CD4-positive, alpha-beta T cell (primary cell): ENCODE results near the gene MYORG. TPM values are rescaled to one million over a fixed set of nuclear protein-coding genes. Genes with fewer than 3 reads are reported as not detected.

Experiments used
- ATAC-seq: fragments of 200-7000 bp; cut with Tn5 transposase; one replicate; pipeline ENCODE4 v1.10.0; 2022; ENCODE audit warnings: mild to moderate bottlenecking; ENCODE audit not compliant: poor library complexity
- CTCF ChIA-PET: fragments of 350-600 bp; sonication (Branson Sonifier 250); formaldehyde crosslinking; loops from one replicate; lab custom pipeline; 2021; ENCODE audit warnings: antibody characterized with exemption, inconsistent platforms; lab: Charles Lee
- POLR2A ChIA-PET: fragments of 350-600 bp; sonication (Branson Sonifier 250); formaldehyde crosslinking; loops from one replicate; lab custom pipeline; 2021; ENCODE audit warnings: antibody characterized with exemption, inconsistent platforms; lab: Charles Lee
- DNase-seq, 14 experiments: peaks; one replicate each; pipeline ENCODE4 v3.0.0-alpha.2; 2013 to 2020; ENCODE audit warnings: mixed read lengths in 2 of 14
- H3K27ac ChIP-seq, 2 donors: one replicate each; pipeline versions ENCODE4 v1.5.1 to v1.7.0; 2013; ENCODE audit warnings: low read length in 2 of 2, low read depth in 1 of 2, mild to moderate bottlenecking in 1 of 2
- H3K27me3 ChIP-seq, 2 experiments: 1 replicate in 1 of 2; 2 replicates in 1 of 2; pipeline versions ENCODE4 v1.6.1 to v1.7.0; 2013; ENCODE audit warnings: low read length in 2 of 2, control low read depth in 1 of 2, mild to moderate bottlenecking in 1 of 2, moderate library complexity in 1 of 2; ENCODE audit not compliant: insufficient read depth in 2 of 2, control insufficient read depth in 1 of 2
- H3K36me3 ChIP-seq: one replicate; pipeline ENCODE4 v1.6.1; 2013; ENCODE audit warnings: low read length, control low read depth; ENCODE audit not compliant: insufficient read depth
- H3K4me1 ChIP-seq: one replicate; pipeline ENCODE4 v1.6.1; 2013; ENCODE audit warnings: low read length, control low read depth; ENCODE audit not compliant: insufficient read depth
- H3K4me3 ChIP-seq: one replicate; pipeline ENCODE4 v1.5.1; 2013; ENCODE audit warnings: mild to moderate bottlenecking, low read length, moderate library complexity
- H3K9me3 ChIP-seq, 2 experiments: 1 replicate in 1 of 2; 2 replicates in 1 of 2; pipeline versions ENCODE4 v1.6.1 to v1.7.0; 2013; ENCODE audit warnings: low read length in 2 of 2, mild to moderate bottlenecking in 2 of 2, control low read depth in 1 of 2, moderate library complexity in 1 of 2; ENCODE audit not compliant: control insufficient read depth in 1 of 2, insufficient read depth in 1 of 2
- H3K27ac Mint-ChIP-seq: one replicate; pipeline ENCODE4 v1.8.0; 2020; ENCODE audit warnings: mixed read lengths
- H3K27me3 Mint-ChIP-seq: one replicate; pipeline ENCODE4 v1.8.0; 2021; ENCODE audit warnings: mixed read lengths
- H3K36me3 Mint-ChIP-seq: one replicate; pipeline ENCODE4 v1.8.0; 2021; ENCODE audit warnings: low read depth, mixed read lengths
- H3K4me1 Mint-ChIP-seq: one replicate; pipeline ENCODE4 v1.8.0; 2021; ENCODE audit warnings: low read depth, mixed read lengths
- H3K4me3 Mint-ChIP-seq: one replicate; pipeline ENCODE4 v1.8.0; 2020; ENCODE audit warnings: mild to moderate bottlenecking, mixed read lengths
- H3K9me3 Mint-ChIP-seq: one replicate; pipeline ENCODE4 v1.8.0; 2020; ENCODE audit warnings: mixed read lengths
- CTCF ChIP-seq: fragments of 200-600 bp; IDR thresholded peaks from one replicate; pipeline ENCODE4 v1.8.0; 2022; ENCODE audit warnings: antibody characterized with exemption, mild to moderate bottlenecking
- intact Hi-C, 2 experiments: fragments of 100-400 bp; cut with DNase I in 1 of 2; cut with micrococcal nuclease in 1 of 2; formaldehyde crosslinking; loops; one replicate each; pipeline versions ENCODE4 v1.15.1 to v1.9.0; 2023 to 2025; cut with DNase I, micrococcal nuclease
- total RNA-seq, 174 experiments: library from RNA in 2 of 174; stranded (reverse) in 2 of 174; gene quantifications; one replicate each; pipeline ENCODE4 v1.2.3 and lab custom pipeline; 2021 to 2026

The MYORG gene
- total RNA-seq, 2 experiments from 2014 or later: 0.42 to 0.58 TPM

DNA sequence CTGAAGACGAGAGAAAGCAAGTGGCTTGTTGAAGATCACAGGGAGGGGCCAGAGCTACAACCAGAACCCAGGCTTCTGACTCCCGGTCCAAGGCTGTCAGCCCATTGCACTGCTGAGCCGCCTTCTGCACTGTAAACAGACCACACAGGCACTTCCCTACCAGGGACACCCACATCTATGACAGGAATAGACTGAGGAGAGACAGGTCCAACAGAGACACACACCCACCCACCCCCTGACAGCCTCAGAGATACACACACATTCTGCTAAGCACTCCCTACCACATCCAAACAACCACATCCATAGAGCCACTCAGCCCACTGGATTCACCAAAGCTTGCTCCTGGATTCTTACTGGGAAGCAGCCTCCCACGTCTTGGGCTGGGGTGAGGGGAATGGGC is 23.0 kb upstream of the MYORG start:
- ATAC-seq: no peak
- no peaks in the 10 kb centered on the region for H3K27me3 Mint-ChIP-seq
- no peaks in the 10 kb centered on the region for H3K9me3 Mint-ChIP-seq
- H3K36me3 Mint-ChIP-seq: peaks cover 34% of the 10 kb centered on the region
- H3K4me3 ChIP-seq: no peak overlapping the region
- intact Hi-C loops: no loop called here
- H3K4me3 Mint-ChIP-seq: no peak overlapping the region
- TF ChIP-seq CTCF: no peak
- ChIA-PET CTCF (no interaction called here), POLR2A (no interaction called here)
- H3K27me3 ChIP-seq: no peaks in the 10 kb centered on the region
- no peak for DNase-seq
- peaks cover 2% of the 10 kb centered on the region for H3K4me1 ChIP-seq
- peaks cover 22% of the 10 kb centered on the region for H3K36me3 ChIP-seq
- no peak overlapping the region for H3K27ac Mint-ChIP-seq
- H3K4me1 Mint-ChIP-seq: no peaks in the 10 kb centered on the region
- H3K27ac ChIP-seq: no peak overlapping the region
- no peaks in the 10 kb centered on the region for H3K9me3 ChIP-seq

DNA sequence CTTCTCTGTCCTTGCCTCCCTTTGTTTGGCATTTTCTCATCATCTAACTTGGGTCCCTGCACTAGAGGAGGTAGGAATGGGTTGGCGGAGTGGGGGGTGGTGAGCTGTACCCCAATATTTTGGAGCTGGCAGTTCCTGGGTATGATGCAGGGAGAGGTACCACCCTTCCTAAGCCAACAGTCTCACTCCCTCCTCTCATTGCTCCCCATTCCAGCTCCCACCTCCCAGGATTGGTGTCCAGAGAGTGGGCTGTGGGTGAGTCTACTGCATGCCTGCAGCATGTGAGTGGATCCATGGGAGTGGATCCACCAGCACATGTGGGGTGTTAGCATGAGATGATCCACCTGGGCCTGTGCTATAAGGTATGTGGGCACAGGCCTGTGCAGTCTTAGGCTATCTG is 22.2 kb upstream of the MYORG start:
- no peaks in the 10 kb centered on the region for H3K27me3 ChIP-seq
- no peak overlapping the region for H3K4me3 Mint-ChIP-seq
- H3K36me3 Mint-ChIP-seq: peaks cover 32% of the 10 kb centered on the region
- intact Hi-C loops: no loop called here
- no peak for DNase-seq
- ChIA-PET POLR2A (no interaction called here), CTCF (no interaction called here)
- H3K9me3 ChIP-seq: no peaks in the 10 kb centered on the region
- no peaks in the 10 kb centered on the region for H3K4me1 Mint-ChIP-seq
- no peaks in the 10 kb centered on the region for H3K9me3 Mint-ChIP-seq
- no peak for ATAC-seq
- H3K27ac Mint-ChIP-seq: no peak overlapping the region
- H3K36me3 ChIP-seq: peaks cover 22% of the 10 kb centered on the region
- no peak overlapping the region for H3K27ac ChIP-seq
- peaks cover 2% of the 10 kb centered on the region for H3K4me1 ChIP-seq
- no peaks in the 10 kb centered on the region for H3K27me3 Mint-ChIP-seq
- TF ChIP-seq CTCF: no peak
- no peak overlapping the region for H3K4me3 ChIP-seq

DNA sequence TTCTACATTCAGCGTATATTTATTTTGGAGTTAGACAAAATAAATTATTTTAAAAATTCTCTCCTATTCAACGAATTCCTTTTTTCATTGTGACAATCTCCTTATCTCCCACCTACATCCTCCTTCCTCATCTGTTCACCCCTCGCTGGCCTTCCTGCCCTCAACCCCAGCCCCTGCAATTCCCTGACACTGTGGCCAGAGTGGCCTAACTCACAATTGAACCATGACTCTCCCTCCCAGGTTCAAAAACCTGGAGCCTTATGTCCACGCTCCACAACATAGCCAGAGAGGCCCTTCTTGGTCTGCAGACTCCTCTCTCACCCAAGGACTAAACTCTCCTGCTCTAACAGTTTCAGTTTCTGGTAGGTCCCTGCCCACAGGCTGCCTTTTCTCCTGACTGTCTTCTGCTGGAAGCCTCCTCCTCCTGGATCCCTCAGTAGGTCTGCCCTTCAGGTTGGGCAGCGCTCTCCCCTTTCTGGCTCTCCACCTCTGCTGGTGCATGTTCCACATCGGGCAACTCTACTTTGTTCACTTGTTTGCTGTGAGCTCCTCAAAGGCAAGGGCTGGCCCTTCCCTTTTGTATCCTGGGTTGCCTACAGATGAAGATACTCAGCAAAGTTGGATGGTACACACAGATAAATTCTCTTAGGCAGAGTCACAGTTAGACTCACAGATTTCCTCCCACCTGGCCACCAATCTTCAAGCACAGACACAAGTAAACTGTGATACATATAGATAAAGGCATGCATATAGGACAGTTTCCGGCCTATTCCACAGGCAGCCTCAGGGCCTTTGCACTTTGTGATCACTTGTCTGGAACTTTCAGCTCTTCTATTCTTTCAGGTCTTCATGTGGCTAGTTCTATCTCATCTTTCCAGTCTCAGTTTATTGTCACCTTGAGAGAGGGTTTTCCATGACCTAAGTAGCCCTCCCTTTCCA is 19.8 kb upstream of the MYORG start:
- TF ChIP-seq CTCF: no peak
- POLR2A ChIA-PET: no interaction called here
- Mint-ChIP-seq H3K9me3 (no peaks in the 10 kb centered on the region), H3K4me1 (no peaks in the 10 kb centered on the region), H3K36me3 (peaks cover 23% of the 10 kb centered on the region), H3K27me3 (no peaks in the 10 kb centered on the region), H3K4me3 (no peak overlapping the region), H3K27ac (no peak overlapping the region)
- H3K27ac ChIP-seq: no peak overlapping the region
- no peaks in the 10 kb centered on the region for H3K27me3 ChIP-seq
- H3K4me3 ChIP-seq: no peak overlapping the region
- intact Hi-C loops: no loop called here
- H3K4me1 ChIP-seq: peaks cover 2% of the 10 kb centered on the region
- ATAC-seq: no peak
- CTCF ChIA-PET: no interaction called here
- H3K9me3 ChIP-seq: no peaks in the 10 kb centered on the region
- peaks cover 15% of the 10 kb centered on the region for H3K36me3 ChIP-seq
- no peak for DNase-seq
